NCI-H1417 treated with DMSO at 0.1 percent for 48 hours (cell line): Measurements from ENCODE around the gene SPON2.

Experiments used
- DNase-seq: peaks from one replicate; lab custom pipeline; 2025; lab: John Stamatoyannopoulos, UW

The SPON2 gene

DNA sequence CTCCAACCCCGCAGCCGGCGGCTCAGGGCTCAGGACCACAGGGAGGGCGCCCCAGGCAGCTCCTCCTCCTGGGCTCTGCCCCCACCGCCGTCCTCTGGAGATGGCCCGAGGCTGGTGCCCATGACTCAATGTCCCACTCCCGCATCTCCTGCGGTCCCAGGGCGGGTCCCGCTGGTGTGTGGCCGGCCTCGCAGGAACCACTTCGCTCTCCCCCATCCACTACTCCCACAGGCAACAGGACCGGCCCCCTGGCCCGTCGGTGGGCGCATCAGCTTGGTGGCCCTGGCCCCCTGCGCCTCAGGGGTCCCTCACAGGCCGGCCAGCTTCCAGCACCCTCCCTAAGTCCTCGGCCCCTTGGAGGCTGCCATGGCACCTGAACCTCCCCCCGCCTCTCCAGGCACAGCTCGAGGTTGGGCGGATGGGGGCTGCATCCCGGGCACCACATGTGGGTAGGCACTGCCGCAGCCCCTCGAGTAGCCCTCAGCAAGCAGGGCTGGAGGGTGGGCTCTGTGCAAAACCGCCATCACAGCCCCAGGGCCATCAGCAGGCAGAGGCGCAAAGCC, 22.8 kb upstream of the SPON2 start:
- no peak for DNase-seq

DNA sequence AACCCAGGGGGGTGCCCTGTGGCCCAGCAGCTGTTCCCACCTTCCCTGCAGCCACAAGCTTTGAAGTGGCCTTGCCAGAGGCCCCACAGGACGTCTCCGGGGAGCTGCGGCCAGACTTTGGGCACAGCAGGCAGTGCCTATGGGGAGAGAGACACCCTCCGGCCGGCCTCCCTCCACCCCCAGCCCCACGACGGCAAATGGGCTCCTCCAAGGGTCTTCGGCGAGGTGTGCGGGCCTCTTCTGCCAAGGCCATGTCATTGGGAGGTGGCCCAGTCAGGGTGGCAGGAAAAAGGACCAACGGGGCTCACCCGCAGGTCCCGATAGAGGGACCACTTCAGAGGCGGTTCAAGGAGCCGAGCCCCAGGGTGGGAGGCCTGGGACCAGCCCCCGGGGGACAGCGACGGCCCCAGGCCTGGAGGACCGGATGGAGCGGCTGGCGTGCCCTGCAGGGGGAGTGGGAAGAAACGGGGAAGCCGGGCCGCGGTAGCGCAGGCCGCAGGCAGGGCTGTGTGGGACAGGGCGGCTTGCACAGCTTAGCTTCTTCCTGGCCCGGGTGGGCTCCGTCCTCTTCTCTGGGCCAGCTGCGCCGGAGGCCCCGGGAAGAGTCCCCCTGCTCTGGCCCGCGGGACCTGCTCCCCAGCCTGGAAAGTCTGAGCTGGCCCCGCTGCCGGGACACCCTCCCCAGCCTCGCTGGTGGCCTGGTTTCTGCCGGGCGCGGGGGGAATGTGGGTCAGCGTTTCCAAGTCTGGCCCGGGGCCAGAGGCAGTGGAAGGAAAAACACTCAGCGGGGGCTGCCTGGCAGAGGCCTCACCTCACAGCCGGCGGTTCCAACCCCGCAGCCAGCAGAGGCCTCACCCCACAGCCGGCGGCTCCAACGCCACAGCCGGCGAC, 21.9 kb upstream of the SPON2 start:
- no peak for DNase-seq

DNA sequence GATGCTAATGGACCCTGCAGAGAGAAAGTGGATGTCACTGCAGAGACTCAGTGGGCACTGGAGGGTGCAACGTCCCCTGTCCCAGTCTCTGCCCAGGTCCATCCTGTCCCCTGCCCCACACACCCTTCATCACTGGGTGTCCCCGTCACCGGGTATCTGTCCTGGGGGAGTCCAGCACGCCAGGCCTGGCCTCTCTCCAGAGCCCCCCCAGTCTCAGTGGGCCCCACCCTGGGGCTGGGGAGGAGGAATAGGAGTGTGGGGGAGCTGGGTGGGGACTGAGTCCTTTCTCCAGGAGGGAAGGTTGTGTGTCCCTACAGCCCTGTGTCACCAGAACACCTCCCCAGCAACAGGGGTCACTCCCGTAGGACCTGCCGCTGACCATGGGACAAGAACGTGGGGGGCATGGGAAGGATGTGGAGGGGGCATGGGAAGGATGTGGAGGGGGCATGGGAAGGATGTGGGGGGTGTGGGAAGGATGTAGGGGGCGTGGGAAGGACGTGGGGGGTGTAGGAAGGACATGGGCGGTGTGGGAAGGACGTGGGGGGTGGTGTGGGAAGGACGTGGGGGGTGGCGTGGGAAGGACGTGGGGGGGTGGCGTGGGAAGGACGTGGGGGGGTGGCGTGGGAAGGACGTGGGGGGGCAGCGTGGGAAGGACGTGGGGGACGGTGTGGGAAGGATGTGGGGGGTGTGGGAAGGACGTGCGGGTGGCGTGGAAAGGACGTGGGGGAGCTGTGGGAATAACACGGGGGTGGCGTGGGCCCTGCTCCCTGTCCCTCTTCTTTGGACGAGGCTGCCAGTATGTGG, 21.0 kb upstream of the SPON2 start:
- no peak for DNase-seq

DNA sequence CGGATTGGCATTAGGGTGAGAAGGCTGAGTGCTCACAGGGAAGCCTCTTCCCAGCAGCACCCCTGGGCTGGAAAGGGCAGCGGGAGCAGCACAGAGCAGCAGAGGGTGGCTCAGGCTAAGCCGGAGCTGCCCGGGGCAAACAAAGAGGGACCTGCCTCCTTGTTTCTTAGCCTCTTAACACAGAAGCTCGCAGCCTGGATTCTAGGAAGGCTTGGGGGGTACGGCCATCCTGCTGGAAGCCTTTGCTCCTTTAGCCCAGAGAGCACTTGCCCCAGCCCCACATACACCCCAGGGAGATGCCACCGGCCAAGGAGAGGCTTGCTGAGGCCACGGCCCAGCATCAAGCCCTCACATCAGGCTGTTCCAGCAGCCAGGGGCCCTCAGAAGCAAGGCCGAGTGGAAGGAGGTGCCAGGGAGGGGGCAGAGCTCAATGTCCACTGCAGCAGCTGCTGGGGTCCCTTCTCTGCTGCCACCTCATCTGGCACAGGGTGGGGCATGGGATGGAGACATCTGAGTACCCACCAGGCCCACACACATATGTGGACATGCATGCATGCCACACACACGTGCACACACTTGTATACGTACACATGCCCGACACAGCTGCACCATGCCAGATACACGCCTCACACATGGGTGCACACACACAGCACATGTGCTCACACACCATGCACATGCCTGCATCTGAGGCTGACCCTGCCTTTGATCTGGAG, 20.3 kb upstream of the SPON2 start:
- DNase-seq, result no peak

DNA sequence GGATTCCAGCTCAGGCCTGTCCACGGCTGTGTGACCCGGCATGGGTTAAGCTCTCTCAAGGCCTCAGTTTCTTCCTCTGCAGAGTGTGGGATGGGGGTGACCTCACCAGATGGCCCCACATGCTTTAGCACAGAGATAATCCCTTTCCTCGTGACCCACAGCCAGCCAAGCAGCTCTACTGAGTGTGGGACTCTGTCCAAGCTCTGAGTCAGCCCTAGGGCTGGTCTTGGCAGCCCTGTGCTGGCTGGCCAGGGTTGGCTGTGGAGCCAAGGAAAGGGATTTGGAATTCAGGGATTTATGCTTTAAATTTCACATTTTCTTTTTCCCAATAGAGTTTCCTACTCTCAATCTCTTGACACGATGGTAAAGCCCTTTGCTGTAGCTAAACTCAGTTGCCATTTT, 19.7 kb upstream of the SPON2 start:
- DNase-seq, result no peak

DNA sequence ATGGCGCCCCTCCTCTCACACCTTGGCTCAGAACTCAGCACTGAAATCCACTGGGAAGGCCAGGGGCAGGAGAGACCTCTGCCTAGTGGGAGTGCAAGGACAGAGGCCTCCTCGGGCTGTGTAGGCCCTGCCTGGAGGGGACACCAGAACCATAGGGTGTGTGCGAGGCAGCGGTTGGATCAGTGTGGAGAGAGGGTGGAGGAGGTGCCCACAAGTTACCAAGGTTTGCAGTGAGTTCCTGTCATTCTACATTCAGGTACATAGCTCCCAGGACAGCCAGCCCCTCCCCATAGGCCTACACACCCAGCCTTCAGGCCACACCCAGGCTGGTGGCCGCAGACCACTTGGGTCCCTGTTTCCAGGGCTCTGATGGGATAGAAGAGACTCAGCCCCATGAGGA, 19.2 kb upstream of the SPON2 start:
- no peak for DNase-seq

DNA sequence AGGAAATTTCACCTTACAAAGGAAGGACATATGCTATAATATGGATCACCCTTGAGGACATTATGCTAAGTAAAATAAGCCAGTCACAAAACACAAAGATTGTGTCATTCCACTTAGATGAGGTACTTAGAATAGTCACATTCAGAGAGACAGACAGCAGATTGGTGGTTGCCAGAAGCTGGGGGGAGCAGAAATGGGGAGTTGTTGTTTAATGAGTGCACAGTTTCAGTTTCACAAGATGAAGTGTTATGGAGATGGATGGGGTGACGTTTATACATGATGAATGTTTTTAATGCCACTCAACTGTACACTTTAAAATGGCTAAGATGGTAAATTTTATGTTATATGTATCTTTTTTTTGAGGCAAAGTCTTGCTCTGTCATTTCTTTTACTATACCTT, 14.8 kb upstream of the SPON2 start:
- DNase-seq, result no peak

DNA sequence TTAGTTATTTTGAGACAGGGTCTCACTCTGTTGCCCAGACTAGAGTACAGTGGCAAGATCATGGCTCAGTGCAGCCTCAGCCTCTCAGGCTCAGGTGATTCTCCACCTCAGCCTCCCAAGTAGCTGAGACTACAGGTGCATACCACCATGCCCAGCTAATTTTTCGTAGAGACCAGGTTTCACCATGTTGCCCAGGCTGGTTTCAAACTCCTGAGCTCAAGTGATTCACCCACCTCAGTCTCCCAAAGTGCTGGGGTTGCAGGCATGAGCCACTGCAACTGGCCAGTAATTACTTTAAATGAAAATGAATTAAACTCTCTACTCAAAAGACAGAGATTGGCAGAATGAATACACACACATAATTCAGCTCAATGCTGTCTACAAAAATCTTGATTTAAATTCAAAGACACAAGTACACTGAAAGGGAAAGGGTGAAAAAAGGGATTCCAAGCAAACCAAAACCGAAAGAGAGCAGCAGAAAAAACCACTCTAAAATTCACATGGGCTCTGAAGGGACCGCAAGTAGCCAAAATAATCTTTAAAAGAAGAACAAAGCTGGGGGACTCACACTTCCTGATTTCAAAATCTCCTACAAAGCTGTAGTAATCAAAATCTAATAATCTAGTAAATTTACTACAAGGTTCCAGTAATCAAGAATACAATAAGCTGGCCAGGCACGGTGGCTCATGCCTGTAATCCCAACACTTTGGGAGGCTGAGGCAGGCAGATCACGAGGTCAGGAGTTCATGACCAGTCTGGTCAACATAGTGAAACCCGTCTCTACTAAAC, 11.8 kb upstream of the SPON2 start:
- DNase-seq, result no peak

DNA sequence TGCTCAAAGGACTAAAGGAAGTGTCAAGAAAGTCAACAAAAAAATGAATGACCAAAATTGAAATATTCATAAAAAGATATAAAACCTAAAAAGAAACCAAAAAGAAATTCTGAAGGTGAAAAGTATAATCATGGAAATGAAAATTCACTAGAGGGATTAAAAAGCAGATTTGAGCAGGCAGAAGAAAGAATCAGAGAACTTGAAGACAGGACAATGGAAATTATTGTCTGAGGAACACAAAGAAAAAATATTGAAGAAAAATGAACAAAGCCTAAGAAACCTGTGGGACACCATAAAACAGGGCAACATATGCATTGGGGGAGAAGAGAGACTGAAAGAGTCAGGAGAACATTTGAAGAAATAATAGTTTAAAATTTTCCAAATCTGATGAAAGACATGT, 9.9 kb upstream of the SPON2 start:
- no peak for DNase-seq

DNA sequence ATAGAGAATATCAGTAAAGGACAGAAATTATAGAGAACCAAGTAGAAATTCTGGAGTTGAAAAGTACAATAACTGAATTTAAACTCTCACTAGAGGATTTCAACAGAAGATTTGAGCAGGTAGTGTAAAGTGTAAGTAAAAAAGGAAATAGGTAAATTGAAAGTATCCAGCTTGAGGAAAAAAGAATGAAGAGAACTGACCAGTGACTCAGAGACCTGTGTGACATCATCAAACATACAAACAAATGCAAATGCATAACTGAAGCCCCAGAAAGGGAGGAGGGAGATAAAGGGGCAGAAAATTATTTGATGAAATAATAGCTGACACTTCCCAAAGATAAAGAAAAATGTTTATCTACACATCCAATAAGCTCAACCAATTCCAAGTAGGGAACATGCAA, 8.3 kb upstream of the SPON2 start:
- no peak for DNase-seq

DNA sequence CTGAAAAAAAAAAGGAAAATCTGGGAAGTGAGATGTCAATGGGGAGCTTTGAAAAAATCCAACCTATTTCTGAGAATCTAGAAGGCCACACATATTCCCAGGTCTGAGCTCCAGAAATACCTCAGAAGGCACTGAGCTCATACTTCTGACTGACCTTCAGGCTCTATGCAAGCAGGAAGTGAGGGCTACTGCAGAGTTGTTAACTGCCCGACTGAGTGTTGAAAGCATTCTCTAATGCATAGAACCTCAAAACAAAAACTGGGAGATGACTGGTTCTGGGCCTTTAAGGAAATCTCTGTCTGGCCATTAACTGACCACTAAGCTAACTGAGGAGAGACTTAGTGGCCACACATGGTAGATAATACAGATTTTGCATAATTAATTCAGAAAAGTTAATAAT, 7.6 kb upstream of the SPON2 start:
- no peak for DNase-seq

DNA sequence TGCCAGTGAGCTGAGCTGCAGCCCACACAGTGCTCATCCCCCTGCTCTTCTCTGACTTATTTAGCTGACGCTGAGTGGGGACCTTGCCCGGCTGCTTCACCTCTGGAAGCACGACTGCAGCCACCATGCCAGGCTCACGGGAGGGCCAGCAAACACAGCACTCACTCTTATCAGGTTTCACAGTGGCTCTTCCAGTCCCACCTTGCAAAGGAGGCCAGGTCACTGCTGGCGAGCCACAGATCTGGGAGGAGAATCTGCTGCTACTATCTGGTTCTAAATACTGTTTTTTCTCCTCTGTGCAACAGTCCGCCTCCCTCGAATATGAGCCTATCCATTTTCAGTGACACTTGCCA, 6.7 kb upstream of the SPON2 start:
- DNase-seq, result no peak

DNA sequence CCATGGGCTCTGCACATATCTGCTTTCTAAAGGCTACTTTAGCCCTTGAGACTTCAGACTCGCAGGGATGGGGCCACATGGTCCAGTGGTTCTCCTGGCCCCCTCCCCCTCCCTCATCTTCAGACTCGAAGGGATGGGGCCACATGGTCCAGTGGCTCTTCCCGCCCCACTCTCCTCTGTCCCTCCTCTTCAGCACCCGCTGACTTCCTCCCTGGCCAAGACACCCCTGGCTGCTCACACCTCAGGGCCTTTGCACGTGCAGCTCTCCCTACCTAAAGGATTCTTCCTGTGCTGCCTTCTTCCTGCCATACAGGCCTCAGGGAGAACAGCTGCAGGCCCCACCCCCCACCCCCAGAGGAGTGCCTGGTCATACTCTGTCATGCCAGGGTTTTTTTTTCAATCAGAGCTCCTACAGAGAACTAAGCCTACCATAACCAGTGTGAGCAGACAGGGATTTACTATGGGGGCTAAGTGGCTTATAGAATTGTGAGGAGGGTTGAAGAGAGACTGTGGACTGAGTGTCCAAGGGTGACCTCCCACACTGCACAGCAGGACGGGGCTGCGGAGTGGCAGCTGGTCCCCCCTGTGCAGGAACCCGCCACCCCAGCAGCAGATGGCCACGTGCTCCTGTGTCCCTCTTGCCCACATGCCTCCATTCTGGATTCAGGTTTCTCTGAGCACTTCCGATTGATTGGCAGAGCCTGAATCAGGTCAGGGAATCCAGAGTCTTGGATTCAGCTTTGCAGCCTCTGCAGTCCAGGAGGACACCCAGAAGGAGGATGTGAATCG, 6.1 kb upstream of the SPON2 start:
- no peak for DNase-seq

DNA sequence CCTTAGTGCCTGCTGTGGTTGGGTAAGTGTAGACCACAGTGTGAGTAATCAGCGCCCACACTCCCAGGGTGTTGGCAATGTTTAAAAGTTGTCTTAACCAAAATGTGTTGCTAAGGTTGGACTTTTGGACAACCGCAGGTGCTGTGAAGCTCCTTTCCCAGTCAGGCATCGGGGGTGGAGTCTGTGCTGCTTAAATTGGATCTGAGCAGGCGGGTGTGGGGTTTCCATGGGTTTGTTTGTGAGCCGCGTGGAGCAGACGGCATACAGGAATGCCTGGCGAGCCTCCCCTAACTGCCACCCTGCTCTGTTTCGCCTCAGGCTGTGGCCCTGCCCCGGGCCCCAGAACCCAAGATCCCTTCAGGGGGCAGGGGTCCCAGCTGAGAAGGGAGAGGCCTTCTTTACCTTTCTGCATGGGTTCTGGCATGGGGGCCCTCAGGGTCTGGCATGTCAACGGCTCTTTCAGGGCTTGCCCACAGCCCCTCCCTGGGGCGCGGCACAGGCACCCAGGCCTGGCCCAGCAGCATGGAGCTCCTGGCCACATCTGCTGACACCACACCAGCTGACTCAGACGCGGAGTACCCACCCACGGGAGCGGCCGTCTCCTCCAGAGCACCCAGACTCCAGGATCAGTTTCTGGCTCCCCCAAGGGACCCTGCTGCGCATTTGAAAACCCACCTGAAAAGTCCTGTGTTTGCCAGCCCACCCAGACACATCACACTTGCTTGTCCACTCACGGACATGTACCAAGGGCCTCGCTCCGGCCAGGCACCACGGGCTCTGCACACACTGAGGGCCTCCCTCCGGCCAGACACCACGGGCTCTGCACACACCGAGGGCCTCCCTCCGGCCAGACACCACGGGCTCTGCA, 5.1 kb upstream of the SPON2 start:
- DNase-seq, result no peak

DNA sequence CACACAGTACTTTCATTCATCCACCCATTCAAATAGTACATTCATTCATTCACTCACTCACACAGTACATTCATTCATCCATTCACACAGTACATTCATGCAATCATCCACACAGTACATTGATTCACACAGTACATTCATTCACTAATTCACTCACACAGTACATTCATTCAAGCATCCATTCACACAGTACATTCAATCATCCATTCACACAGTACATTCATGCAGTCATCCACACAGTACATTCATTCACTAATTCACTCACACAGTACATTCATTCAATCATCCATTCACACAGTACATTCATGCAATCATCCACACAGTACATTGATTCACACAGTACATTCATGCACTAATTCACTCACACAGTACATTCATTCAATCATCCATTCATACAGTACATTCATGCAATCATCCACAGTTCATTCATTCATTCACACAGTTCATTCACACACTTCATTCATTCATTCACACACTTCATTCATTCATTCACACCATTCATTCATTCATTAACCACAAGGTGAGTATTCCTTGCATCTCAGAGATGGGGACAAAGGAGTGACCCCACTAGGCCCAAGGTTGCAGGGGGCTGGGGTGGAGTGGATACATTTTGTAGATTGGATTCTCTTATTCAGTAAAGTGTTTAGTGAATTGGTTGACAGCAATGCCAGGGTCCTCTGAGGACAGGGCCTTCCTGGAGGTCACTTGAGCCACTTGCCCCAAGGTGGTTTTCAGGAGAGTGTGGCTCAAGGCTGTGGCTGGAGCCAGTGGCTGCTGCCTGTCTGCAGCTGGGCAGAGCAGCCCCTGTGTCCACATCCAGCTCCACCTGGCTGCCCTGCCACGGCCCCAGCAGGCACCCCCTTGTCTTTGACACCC, 4.3 kb upstream of the SPON2 start:
- DNase-seq, result no peak

DNA sequence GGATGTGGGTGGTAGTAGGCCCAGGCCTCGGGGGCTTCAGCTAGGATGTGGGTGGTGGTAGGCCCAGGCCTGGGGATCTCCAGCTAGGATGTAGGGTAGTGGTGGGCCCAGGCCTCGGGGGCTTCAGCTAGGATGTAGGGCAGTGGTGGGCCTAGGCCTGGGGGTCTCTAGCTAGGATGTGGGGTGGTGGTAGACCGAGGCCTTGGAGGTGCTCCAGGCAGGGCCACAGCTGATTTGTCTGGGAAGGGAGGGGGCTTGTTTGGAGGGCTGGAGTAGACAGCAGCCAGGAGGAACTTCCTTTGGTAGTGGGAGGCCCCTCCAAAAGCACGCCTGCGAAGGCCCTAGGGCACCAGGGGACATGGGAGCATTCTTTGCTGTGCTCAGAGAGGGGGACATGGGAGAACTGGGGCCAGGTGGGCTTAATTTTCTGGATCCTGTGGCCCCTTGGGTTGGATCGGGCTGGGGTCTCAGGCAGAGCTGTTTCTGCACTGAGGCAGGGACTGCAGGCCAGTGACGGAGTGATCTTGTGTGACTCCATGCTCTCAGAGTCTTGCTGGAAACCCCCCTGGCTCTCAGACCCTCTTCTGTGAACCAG, 3.3 kb upstream of the SPON2 start:
- no peak for DNase-seq

DNA sequence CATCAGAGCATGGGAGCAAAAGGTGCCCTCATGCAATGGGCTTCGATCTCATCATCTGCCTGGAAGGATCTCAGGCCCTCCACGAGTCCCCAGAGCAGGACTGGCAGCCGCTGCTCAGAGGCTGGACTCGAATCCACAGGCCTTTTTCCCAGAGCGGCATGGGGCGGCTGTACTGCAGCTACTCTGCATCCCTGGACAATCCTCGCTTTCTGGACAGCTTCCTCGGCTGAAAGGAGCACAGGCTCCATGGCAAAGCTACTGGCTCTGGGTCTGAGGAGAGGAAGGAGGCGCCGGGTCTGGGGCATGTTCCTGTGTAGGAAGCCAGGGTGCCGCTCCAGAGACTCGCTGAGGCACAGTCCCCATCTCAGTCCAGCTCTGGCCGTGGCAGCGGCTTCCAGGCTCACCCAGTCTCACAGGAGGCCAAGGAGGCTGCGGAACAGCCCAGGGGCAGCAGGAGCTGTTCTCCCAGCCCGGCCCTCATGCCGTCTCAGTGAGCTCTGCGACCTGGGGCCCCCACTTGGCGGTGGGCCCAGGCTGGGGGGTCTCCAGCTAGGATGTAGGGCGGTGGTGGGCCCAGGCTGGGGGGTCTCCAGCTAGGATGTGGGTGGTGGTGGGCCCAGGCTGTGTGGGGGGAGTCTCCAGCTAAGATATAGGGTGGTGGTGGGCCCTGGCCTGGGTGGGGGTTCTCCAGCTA, 2.7 kb upstream of the SPON2 start:
- DNase-seq, result no peak
